Measurements from ENCODE around the gene ARHGAP1.

DNA sequence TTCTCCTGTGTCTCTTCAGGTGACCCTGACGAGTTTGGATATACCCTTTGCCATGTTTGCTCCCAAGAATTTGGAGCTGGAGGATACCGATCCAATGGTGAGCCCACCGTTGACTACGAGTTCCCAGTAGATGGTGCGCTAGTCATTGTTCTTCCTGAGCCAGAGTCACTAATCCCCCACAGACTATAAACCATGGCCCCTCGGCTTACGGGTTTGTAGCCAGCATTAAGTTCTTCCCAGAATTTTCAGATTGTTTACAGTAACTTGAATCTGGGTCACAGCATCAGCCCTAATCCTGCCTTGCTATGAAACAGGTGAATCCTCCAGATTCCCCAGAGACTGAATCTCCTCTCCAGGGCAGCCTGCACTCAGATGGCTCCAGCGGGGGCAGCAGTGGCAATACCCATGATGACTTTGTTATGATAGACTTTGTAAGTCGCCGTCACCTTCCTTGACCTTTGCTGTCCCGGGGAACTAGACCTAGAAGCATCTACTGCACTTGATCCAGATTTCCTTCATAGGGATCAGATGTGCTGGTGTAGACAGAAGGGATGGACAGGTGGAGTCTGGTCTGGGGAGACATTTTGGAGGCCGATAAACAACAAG lies 31.8 kb downstream of the ARHGAP1 start:
- TF ChIP-seq POLR2A (IDR thresholded peaks at IDR 0.05), result no peak
- TF ChIP-seq CTCF (IDR thresholded peaks at IDR 0.05 in 8 of 11, conservative IDR thresholded peaks at IDR 0.05 in 3 of 11), result no peak
- TF ChIP-seq POLR2AphosphoS5 (IDR thresholded peaks at IDR 0.05), result no peak

All from spleen (tissue), 7 donors.